MM.1S (cell line): ENCODE measurements around the gene IRF1.

Experiments
- DNase-seq: peaks from one replicate; pipeline ENCODE4 v3.0.0-alpha.2; 2015
- H2AFZ ChIP-seq: fragments of 300-600 bp; sonication (generic); 2 replicates; pipeline ENCODE4 v1.6.0; 2016; ENCODE audit warnings: antibody characterized with exemption, low read length
- H3F3A ChIP-seq: fragments of 300-600 bp; sonication (generic); 2 replicates; pipeline ENCODE4 v1.6.1; 2016; ENCODE audit warnings: mild to moderate bottlenecking, antibody characterized with exemption, low read length, moderate library complexity, mixed read lengths; ENCODE audit not compliant: insufficient read depth
- H3K27ac ChIP-seq: fragments of 300-600 bp; sonication (generic); 2 replicates; pipeline ENCODE4 v1.5.1; 2016; ENCODE audit warnings: mild to moderate bottlenecking, low read length
- H3K27me3 ChIP-seq: fragments of 300-600 bp; sonication (generic); replicated peaks from 2 replicates; pipeline ENCODE4 v1.6.0; 2016; ENCODE audit warnings: low read length; ENCODE audit not compliant: insufficient read depth
- H3K36me3 ChIP-seq: fragments of 300-600 bp; sonication (generic); replicated peaks from 2 replicates; pipeline ENCODE4 v1.6.1; 2016; ENCODE audit warnings: mild to moderate bottlenecking, low read length, mixed read lengths; ENCODE audit not compliant: insufficient read depth
- H3K4me1 ChIP-seq: fragments of 300-600 bp; sonication (generic); 2 replicates; pipeline ENCODE4 v1.6.1; 2016; ENCODE audit warnings: low read length, mixed read lengths
- H3K4me2 ChIP-seq: fragments of 300-600 bp; sonication (generic); 2 replicates; pipeline ENCODE4 v1.6.0; 2016; ENCODE audit warnings: low read depth, low read length
- H3K4me3 ChIP-seq: fragments of 300-600 bp; sonication (generic); 2 replicates; pipeline ENCODE4 v1.5.1; 2016; ENCODE audit warnings: low read length, mixed read lengths
- H3K79me2 ChIP-seq: fragments of 300-600 bp; sonication (generic); 2 replicates; pipeline ENCODE4 v1.6.1; 2016; ENCODE audit warnings: mixed run types, low read length, mixed read lengths
- H3K9ac ChIP-seq: fragments of 300-600 bp; sonication (generic); 2 replicates; pipeline ENCODE4 v1.6.1; 2016; ENCODE audit warnings: low read length, mixed read lengths
- H3K9me2 ChIP-seq: fragments of 300-600 bp; sonication (generic); replicated peaks from 2 replicates; pipeline ENCODE4 v1.6.1; 2016; ENCODE audit warnings: mild to moderate bottlenecking, low read length, mixed read lengths; ENCODE audit not compliant: insufficient read depth
- H3K9me3 ChIP-seq: fragments of 300-600 bp; sonication (generic); replicated peaks from 2 replicates; pipeline ENCODE4 v1.6.1; 2016; ENCODE audit warnings: mild to moderate bottlenecking, low read length, mixed read lengths; ENCODE audit not compliant: insufficient read depth
- H4K20me1 ChIP-seq: fragments of 300-600 bp; sonication (generic); 2 replicates; pipeline ENCODE4 v1.6.1; 2016; ENCODE audit warnings: mild to moderate bottlenecking, low read length, moderate library complexity, mixed read lengths; ENCODE audit not compliant: insufficient read depth
- EZH2 ChIP-seq: fragments of 300-600 bp; sonication (generic); optimal IDR thresholded peaks from 2 replicates; pipeline ENCODE3; 2017; ENCODE audit warnings: low read depth, mild to moderate bottlenecking, antibody characterized with exemption, low read length, mixed read lengths
- EZH2phosphoT487 ChIP-seq: fragments of 300-600 bp; sonication (generic); IDR thresholded peaks from 2 replicates; pipeline ENCODE4 v1.6.1; 2018; ENCODE audit warnings: antibody characterized with exemption, low read length
- TF ChIP-seq, protein P1 (sequence below): fragments of 300-600 bp; sonication (generic); IDR thresholded peaks from 2 replicates; pipeline ENCODE4 v1.5.1; 2016; ENCODE audit warnings: antibody characterized with exemption, low read length, mixed read lengths

IRF1 gene

DNA sequence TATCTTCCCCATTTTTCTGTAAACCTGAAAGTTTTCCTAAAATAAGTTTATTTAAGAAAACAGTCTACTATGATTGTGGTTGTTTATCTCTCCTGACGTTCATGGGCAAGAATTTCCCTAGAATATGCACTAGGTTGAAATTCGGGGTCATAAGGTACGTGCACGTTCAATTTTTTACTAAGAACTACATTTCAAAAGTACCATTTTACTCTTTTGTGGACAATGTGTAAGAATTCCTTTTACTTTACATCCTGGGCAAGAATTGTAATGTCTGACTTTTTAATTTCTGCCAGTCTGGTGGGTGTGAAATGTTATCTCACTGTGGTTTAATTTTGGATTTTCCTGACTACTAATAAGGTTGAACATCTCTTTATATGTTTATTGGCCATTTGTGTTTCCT lies 40.4 kb upstream of the IRF1 start:
- no peak for TF ChIP-seq EZH2phosphoT487
- TF ChIP-seq, protein P1, sequence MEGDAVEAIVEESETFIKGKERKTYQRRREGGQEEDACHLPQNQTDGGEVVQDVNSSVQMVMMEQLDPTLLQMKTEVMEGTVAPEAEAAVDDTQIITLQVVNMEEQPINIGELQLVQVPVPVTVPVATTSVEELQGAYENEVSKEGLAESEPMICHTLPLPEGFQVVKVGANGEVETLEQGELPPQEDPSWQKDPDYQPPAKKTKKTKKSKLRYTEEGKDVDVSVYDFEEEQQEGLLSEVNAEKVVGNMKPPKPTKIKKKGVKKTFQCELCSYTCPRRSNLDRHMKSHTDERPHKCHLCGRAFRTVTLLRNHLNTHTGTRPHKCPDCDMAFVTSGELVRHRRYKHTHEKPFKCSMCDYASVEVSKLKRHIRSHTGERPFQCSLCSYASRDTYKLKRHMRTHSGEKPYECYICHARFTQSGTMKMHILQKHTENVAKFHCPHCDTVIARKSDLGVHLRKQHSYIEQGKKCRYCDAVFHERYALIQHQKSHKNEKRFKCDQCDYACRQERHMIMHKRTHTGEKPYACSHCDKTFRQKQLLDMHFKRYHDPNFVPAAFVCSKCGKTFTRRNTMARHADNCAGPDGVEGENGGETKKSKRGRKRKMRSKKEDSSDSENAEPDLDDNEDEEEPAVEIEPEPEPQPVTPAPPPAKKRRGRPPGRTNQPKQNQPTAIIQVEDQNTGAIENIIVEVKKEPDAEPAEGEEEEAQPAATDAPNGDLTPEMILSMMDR, result no peak
- TF ChIP-seq EZH2, result no peak
- no peaks in the 10 kb centered on the region for H3K36me3 ChIP-seq
- no peak overlapping the region for H3K27ac ChIP-seq
- no peaks in the 10 kb centered on the region for H4K20me1 ChIP-seq
- H3K9me2 ChIP-seq, result no peaks in the 10 kb centered on the region
- no peaks in the 10 kb centered on the region for H3K27me3 ChIP-seq
- no peak overlapping the region for H3K4me2 ChIP-seq
- DNase-seq, result no peak
- H3K9ac ChIP-seq, result no peak overlapping the region
- peaks cover 14% of the 10 kb centered on the region for H3K4me1 ChIP-seq
- no peaks in the 10 kb centered on the region for H3K9me3 ChIP-seq
- H2AFZ ChIP-seq, result no peak overlapping the region
- H3K79me2 ChIP-seq, result no peaks in the 10 kb centered on the region
- no peak overlapping the region for H3K4me3 ChIP-seq
- H3F3A ChIP-seq, result peaks cover 4% of the 10 kb centered on the region; the same call in 1 of the 2 replicates

DNA sequence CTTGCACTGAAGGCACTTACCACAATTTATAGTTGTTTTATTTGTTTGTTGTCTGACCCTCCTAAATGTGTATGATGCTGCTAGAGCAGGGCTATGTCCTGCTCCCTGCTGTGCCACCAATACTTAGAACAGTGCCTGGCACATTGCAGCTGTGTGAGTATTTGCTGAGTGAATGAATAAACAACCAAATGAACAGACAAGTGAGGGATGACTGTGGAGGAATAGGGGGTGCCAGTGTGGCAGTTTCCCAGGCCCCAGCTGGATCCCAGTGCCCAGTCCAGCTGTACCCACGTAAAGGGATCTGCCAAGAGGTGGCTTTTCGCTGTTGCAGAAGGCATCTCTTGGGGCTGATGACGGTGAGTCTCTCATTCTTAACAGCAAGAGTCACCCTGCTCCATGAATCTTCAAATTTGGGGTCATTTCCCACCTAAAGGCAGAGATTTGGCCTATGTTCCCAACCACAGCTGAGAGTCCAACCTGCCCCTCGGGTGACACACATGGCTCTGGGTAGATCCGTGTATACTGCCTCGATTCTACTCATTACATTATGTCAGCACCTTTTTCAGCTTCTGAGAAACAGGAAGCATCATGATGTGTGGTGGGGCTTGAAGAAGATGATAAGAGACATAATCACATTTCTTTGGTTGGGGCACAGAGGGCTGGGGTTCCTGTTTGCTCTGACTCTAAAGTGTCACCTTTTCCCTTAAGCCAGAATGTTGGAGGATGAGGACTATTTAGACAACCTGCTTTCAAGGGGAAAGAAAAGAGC lies 38.5 kb upstream of the IRF1 start:
- Histone ChIP-seq H3K27me3 (no peaks in the 10 kb centered on the region), H3K4me3 (no peak overlapping the region), H3K4me1 (peaks cover 32% of the 10 kb centered on the region), H3K9me2 (no peaks in the 10 kb centered on the region), H3K4me2 (no peak overlapping the region), H2AFZ (no peak overlapping the region), H4K20me1 (no peaks in the 10 kb centered on the region), H3K36me3 (no peaks in the 10 kb centered on the region), H3K9me3 (no peaks in the 10 kb centered on the region), H3K27ac (no peak overlapping the region), H3K79me2 (no peaks in the 10 kb centered on the region), H3F3A (peaks cover 23% of the 10 kb centered on the region), H3K9ac (no peak overlapping the region)
- TF ChIP-seq EZH2 (no peak), EZH2phosphoT487 (no peak)
- TF ChIP-seq, protein P1, result no peak
- no peak for DNase-seq

DNA sequence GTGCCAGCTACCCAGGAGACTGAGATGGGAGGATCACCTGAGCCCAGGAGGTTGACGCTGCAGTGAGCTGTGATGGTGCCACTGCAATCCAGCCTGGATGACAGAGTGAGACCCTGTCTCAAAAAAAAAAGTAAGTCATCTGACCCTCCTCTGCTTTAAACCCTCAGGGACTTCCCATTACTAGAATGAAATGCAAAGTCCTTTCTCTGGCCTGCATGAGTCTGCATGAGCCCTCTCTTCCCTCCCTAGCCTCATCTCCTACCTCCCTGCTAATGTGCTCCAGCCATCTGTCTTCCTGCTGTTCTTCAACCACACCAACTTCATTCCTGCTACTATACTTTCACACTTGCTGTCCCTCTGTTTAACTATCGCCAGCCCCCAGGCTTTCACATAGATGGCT lies 37.4 kb upstream of the IRF1 start:
- H3K4me1 ChIP-seq, result peaks cover 35% of the 10 kb centered on the region
- H3K4me3 ChIP-seq, result no peak overlapping the region
- H3K9me3 ChIP-seq, result no peaks in the 10 kb centered on the region
- peaks cover 28% of the 10 kb centered on the region for H3F3A ChIP-seq
- DNase-seq, result no peak
- H4K20me1 ChIP-seq, result no peaks in the 10 kb centered on the region
- H3K27me3 ChIP-seq, result no peaks in the 10 kb centered on the region
- H3K9me2 ChIP-seq, result no peaks in the 10 kb centered on the region
- no peak for TF ChIP-seq EZH2phosphoT487
- TF ChIP-seq, protein P1, result no peak
- TF ChIP-seq EZH2, result no peak
- H3K9ac ChIP-seq, result no peak overlapping the region
- H3K36me3 ChIP-seq, result no peaks in the 10 kb centered on the region
- H3K79me2 ChIP-seq, result no peaks in the 10 kb centered on the region
- no peak overlapping the region for H3K4me2 ChIP-seq
- H2AFZ ChIP-seq, result no peak overlapping the region
- no peak overlapping the region for H3K27ac ChIP-seq
